BLaER1 treated with 17β-estradiol and CSF1 and Interleukin-3, amounts not matched to agents 10 nM and 100 nM (cell line): Measurements from ENCODE around the gene TAAR9.

Experiments
- H3K27ac ChIP-seq, 11 experiments: shearing (Covaris generic); formaldehyde crosslinking; 2 replicates each; pipeline ENCODE4 v1.8.1; 2022
- H3K27me3 ChIP-seq, 11 experiments: shearing (Covaris generic); formaldehyde crosslinking; 2 replicates each; pipeline ENCODE4 v1.8.1; 2022
- H3K36me3 ChIP-seq, 11 experiments: shearing (Covaris generic); formaldehyde crosslinking; 2 replicates each; pipeline ENCODE4 v1.8.1; 2022
- H3K4me1 ChIP-seq, 10 experiments: shearing (Covaris generic); formaldehyde crosslinking; 2 replicates each; pipeline ENCODE4 v1.8.1; 2022
- H3K4me2 ChIP-seq, 11 experiments: shearing (Covaris generic); formaldehyde crosslinking; 2 replicates each; pipeline ENCODE4 v1.8.1; 2022
- H3K4me3 ChIP-seq, 10 experiments: shearing (Covaris generic); formaldehyde crosslinking; 2 replicates each; pipeline ENCODE4 v1.8.1; 2022
- H3K9ac ChIP-seq, 11 experiments: shearing (Covaris generic); formaldehyde crosslinking; 2 replicates each; pipeline ENCODE4 v1.8.1; 2022
- H3K9me3 ChIP-seq, 11 experiments: shearing (Covaris generic); formaldehyde crosslinking; replicated peaks in 1 of 11; 2 replicates each; pipeline ENCODE4 v1.8.1; 2022
- H4K20me1 ChIP-seq, 11 experiments: shearing (Covaris generic); formaldehyde crosslinking; 2 replicates each; pipeline ENCODE4 v1.8.1; 2022
- Cebpa-rat ChIP-seq, 11 experiments: shearing (Covaris generic); IDR thresholded peaks; 2 replicates each; pipeline ENCODE4 v1.8.1; 2022

TAAR9 gene

DNA sequence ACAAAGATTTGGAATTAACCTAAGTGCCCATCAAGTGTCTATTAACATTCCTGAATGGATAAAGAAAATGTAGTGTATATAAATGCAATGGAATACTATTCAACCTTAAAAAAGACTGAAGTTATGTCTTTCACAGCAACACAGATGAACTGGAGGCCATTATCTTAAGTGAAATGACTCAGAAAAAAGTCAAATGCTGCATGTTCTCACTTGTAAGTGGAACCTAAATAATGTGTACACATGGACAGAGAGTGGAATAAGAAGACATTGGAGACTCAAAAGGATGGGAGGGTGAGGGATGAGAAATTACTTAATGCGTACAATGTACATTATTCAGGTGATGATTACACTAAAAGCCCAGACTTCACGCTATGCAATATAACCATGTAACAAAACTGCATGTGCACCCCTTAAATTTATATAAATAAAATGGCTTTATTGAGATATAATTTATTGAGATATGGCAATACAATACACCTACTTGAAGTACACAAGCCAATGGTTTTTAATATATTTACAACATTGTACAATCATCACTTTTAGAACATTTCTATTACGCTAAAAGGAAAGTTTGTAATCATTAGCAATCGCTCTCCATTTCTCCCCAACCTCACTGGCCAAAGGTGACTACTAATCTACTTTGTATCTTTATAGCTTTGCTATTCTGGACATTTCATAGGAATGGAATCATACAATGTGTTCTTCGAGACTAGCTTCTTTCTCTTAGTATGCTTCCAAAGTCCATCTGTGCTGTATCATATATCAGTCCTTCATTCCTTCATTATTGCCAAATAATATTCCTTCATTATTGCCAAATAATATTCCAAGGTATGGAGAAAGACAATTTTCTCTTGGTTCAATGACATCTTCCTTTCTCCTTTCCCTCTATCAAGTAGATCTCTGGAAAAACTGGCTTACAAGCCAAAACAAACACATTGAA, 30.9 kb upstream of the TAAR9 start:
- H3K4me1 ChIP-seq, result peaks cover 13 to 78% (median 17%) of the 10 kb centered on the region in 10 experiments
- H3K9me3 ChIP-seq, result peaks cover 0 to 14% (median 6%) of the 10 kb centered on the region in 11 experiments; a peak in 7 of 22 replicates
- no peaks in the 10 kb centered on the region for H3K27me3 ChIP-seq
- H3K4me2 ChIP-seq, result peak overlapping the region in 2 of 11 experiments; percentile 17 to 70; a peak in 3 of 22 replicates
- peaks cover 7 to 99% (median 56%) of the 10 kb centered on the region in 11 experiments; a peak in 19 of 22 replicates for H4K20me1 ChIP-seq
- no peak for TF ChIP-seq Cebpa-rat (IDR thresholded peaks at IDR 0.05)
- no peak overlapping the region for H3K27ac ChIP-seq
- no peak overlapping the region for H3K9ac ChIP-seq
- peaks cover 28 to 77% (median 46%) of the 10 kb centered on the region in 11 experiments for H3K36me3 ChIP-seq
- H3K4me3 ChIP-seq, result no peak overlapping the region

- Histone ChIP-seq H3K4me3 (peak overlapping the region; percentile 76 to 94 (median 83); a peak in 18 of 20 replicates), H3K27me3 (no peaks in the 10 kb centered on the region), H3K9ac (peak overlapping the region; percentile 80 to 95 (median 85); a peak in 17 of 22 replicates), H3K4me1 (peaks cover 23 to 66% (median 29%) of the 10 kb centered on the region in 10 experiments), H4K20me1 (peaks cover 0 to 57% (median 28%) of the 10 kb centered on the region in 11 experiments; a peak in 15 of 22 replicates), H3K36me3 (peaks cover 15 to 37% (median 25%) of the 10 kb centered on the region in 11 experiments; a peak in 20 of 22 replicates), H3K27ac (peak overlapping the region in 10 of 11 experiments; percentile 78 to 96 (median 88); a peak in 17 of 22 replicates), H3K9me3 (peaks cover 0 to 14% (median 6%) of the 10 kb centered on the region in 11 experiments; a peak in 7 of 22 replicates), H3K4me2 (peak overlapping the region; percentile 76 to 96 (median 82))
- no peak for TF ChIP-seq Cebpa-rat (IDR thresholded peaks at IDR 0.05)
Measured at GRCh38 chr6:132511210-132511830, 26.8 kb upstream of the TAAR9 start.

GRCh38 chr6:132511831-132512220, 26.3 kb upstream of the TAAR9 start:
- H3K27me3 ChIP-seq, result no peaks in the 10 kb centered on the region
- H3K9ac ChIP-seq, result peak overlapping the region; percentile 80 to 95 (median 85)
- TF ChIP-seq Cebpa-rat (IDR thresholded peaks at IDR 0.05), result no peak
- peaks cover 0 to 52% (median 28%) of the 10 kb centered on the region in 11 experiments; a peak in 15 of 22 replicates for H4K20me1 ChIP-seq
- H3K9me3 ChIP-seq, result peaks cover 0 to 14% (median 6%) of the 10 kb centered on the region in 11 experiments; a peak in 7 of 22 replicates
- H3K4me3 ChIP-seq, result peak overlapping the region; percentile 76 to 94 (median 83)
- peak overlapping the region; percentile 74 to 96 (median 87); a peak in 20 of 22 replicates for H3K27ac ChIP-seq
- H3K4me1 ChIP-seq, result peaks cover 23 to 60% (median 29%) of the 10 kb centered on the region in 10 experiments
- H3K36me3 ChIP-seq, result peaks cover 15 to 32% (median 24%) of the 10 kb centered on the region in 11 experiments; a peak in 20 of 22 replicates
- H3K4me2 ChIP-seq, result peak overlapping the region; percentile 76 to 96 (median 82)

GRCh38 chr6:132512342-132512637, 25.8 kb upstream of the TAAR9 start:
- peaks cover 23 to 56% (median 29%) of the 10 kb centered on the region in 10 experiments for H3K4me1 ChIP-seq
- H3K27ac ChIP-seq, result peak overlapping the region; percentile 74 to 96 (median 87); a peak in 21 of 22 replicates
- H3K9me3 ChIP-seq, result peaks cover 0 to 14% (median 6%) of the 10 kb centered on the region in 11 experiments; a peak in 7 of 22 replicates
- H3K27me3 ChIP-seq, result no peaks in the 10 kb centered on the region
- TF ChIP-seq Cebpa-rat (IDR thresholded peaks at IDR 0.05), result no peak
- peak overlapping the region; percentile 76 to 96 (median 83); a peak in 19 of 22 replicates for H3K4me2 ChIP-seq
- H3K9ac ChIP-seq, result peak overlapping the region; percentile 80 to 95 (median 85)
- H4K20me1 ChIP-seq, result peaks cover 0 to 48% (median 28%) of the 10 kb centered on the region in 11 experiments; a peak in 15 of 22 replicates
- H3K4me3 ChIP-seq, result peak overlapping the region; percentile 76 to 94 (median 83)
- H3K36me3 ChIP-seq, result peaks cover 14 to 28% (median 20%) of the 10 kb centered on the region in 11 experiments; a peak in 20 of 22 replicates

DNA sequence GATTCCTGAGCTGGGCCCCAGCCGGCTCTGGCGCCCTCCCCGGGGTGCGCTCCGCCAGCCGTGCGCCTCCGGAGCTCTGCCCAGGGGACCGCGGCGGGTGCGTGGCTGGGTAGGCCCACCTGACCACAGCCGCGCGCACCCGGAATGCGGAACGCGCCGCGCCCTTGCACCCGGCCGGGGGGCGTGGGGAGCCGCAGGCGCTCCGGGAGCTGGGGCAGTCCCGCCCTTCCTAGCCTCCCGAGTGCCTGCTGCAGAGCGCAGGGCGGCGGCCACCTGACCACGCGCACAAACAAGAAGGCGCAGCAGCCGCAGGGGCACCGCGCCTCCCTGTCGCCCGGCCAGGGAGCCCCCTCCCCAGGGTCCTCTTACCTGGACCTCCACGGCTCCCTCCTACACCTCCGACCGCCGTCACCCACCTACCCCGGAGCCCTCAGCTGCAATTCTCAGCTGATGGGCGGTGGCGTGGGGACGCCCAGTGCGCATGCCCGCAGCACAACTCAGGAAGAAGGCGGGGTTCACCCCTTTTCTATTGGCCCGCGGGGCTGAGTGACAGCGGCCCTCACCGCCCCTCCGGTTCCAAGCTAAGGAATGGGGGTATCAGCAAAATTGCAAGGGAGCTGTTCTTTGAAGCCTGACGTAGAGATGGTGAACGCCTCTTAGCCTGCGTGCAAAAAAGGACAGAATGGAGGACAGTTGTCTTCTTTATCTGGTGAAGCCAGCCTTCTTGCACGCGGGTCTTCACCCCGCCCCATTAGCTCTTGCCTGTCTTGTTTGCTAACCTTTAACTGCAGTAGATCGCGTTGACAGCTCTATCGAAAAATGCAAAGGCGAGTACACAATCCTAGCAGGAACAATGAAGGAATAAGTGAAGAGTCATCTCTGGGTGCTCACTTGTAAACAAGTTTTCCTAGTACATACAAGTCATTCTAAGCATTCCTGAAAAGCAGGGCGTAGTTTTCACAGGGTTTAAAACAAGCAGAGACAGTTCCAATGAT, 25.1 kb upstream of the TAAR9 start, which contains the start of gene STX7:
Gene STX7, minus strand, starts transcription at position 479 of the 995 bp plus-strand sequence. CDS start 9,586 bp downstream, outside the sequence.
- Histone ChIP-seq H4K20me1 (peaks cover 0 to 41% (median 23%) of the 10 kb centered on the region in 11 experiments; a peak in 15 of 22 replicates), H3K4me1 (peaks cover 23 to 49% (median 29%) of the 10 kb centered on the region in 10 experiments), H3K9ac (peak within 1 kb of the TSS; percentile 80 to 95 (median 85)), H3K4me3 (peak within 1 kb of the TSS; percentile 76 to 94 (median 83)), H3K9me3 (peaks cover 0 to 8% (median 2%) of the 10 kb centered on the region in 11 experiments; a peak in 6 of 22 replicates), H3K27me3 (no peaks in the 10 kb centered on the region), H3K4me2 (peak within 1 kb of the TSS; percentile 76 to 96 (median 83)), H3K27ac (peak within 1 kb of the TSS; percentile 74 to 96 (median 87)), H3K36me3 (peaks cover 8 to 21% (median 13%) of the 10 kb centered on the region in 11 experiments; a peak in 20 of 22 replicates)
- no peak for TF ChIP-seq Cebpa-rat (IDR thresholded peaks at IDR 0.05)

GRCh38 chr6:132513831-132514545, 24.1 kb upstream of the TAAR9 start:
- peak overlapping the region in 1 of 11 experiments; percentile 90; a peak in 1 of 22 replicates for H3K9ac ChIP-seq
- H3K9me3 ChIP-seq, result no peaks in the 10 kb centered on the region
- TF ChIP-seq Cebpa-rat (IDR thresholded peaks at IDR 0.05), result no peak
- peak overlapping the region; percentile 76 to 94 (median 83); a peak in 15 of 20 replicates for H3K4me3 ChIP-seq
- H3K36me3 ChIP-seq, result peaks cover 0 to 11% (median 3%) of the 10 kb centered on the region in 11 experiments; a peak in 13 of 22 replicates
- H4K20me1 ChIP-seq, result peaks cover 0 to 31% (median 16%) of the 10 kb centered on the region in 11 experiments; a peak in 11 of 22 replicates
- peak overlapping the region in 1 of 11 experiments; percentile 96; a peak in 2 of 22 replicates for H3K27ac ChIP-seq
- H3K4me2 ChIP-seq, result peak overlapping the region; percentile 76 to 96 (median 81)
- no peaks in the 10 kb centered on the region for H3K27me3 ChIP-seq
- peaks cover 23 to 39% (median 29%) of the 10 kb centered on the region in 10 experiments for H3K4me1 ChIP-seq

- peaks cover 0 to 6% (median 0%) of the 10 kb centered on the region in 11 experiments; a peak in 2 of 22 replicates for H3K36me3 ChIP-seq
- H3K4me2 ChIP-seq, result no peak overlapping the region
- no peak overlapping the region for H3K27ac ChIP-seq
- H3K4me3 ChIP-seq, result no peak overlapping the region
- no peak overlapping the region for H3K9ac ChIP-seq
- no peaks in the 10 kb centered on the region for H3K27me3 ChIP-seq
- peaks cover 23 to 30% (median 26%) of the 10 kb centered on the region in 10 experiments for H3K4me1 ChIP-seq
- no peak for TF ChIP-seq Cebpa-rat (IDR thresholded peaks at IDR 0.05)
- H4K20me1 ChIP-seq, result peaks cover 0 to 17% (median 7%) of the 10 kb centered on the region in 11 experiments; a peak in 9 of 22 replicates
- H3K9me3 ChIP-seq, result no peaks in the 10 kb centered on the region
Measured at GRCh38 chr6:132515386-132515785, 22.7 kb upstream of the TAAR9 start.
